ACC112 (cell line): ENCODE results near the gene FSTL4.

Experiments
- H2AFZ ChIP-seq: fragments of 200-600 bp; sonication (generic); one replicate; pipeline ENCODE4 v1.6.0; 2017; ENCODE audit warnings: antibody characterized with exemption, low read length; ENCODE audit not compliant: unreplicated experiment
- H3K27ac ChIP-seq: fragments of 200-600 bp; sonication (generic); 2 replicates; pipeline ENCODE4 v1.5.1; 2014; ENCODE audit warnings: low read depth, mild to moderate bottlenecking, antibody characterized with exemption, low read length, moderate library complexity
- H3K27me3 ChIP-seq: fragments of 200-600 bp; sonication (generic); 2 replicates; pipeline ENCODE4 v1.6.1; 2014; ENCODE audit warnings: mild to moderate bottlenecking, antibody characterized with exemption, low read length, moderate library complexity, mixed read lengths; ENCODE audit not compliant: insufficient read depth
- H3K36me3 ChIP-seq: fragments of 200-600 bp; sonication (generic); 2 replicates; pipeline ENCODE4 v1.6.1; 2016; ENCODE audit warnings: mild to moderate bottlenecking, antibody characterized with exemption, low read length, moderate library complexity, mixed read lengths; ENCODE audit not compliant: insufficient read depth
- H3K4me1 ChIP-seq: fragments of 200-600 bp; sonication (generic); one replicate; pipeline ENCODE4 v1.6.1; 2016; ENCODE audit warnings: low read length, mixed read lengths; ENCODE audit not compliant: insufficient read depth, unreplicated experiment, control insufficient read depth
- H3K4me3 ChIP-seq: fragments of 200-600 bp; sonication (generic); 2 replicates; pipeline ENCODE4 v1.5.1; 2014; ENCODE audit warnings: mild to moderate bottlenecking, low read depth, low read length
- H3K79me2 ChIP-seq: fragments of 200-600 bp; sonication (generic); one replicate; pipeline ENCODE4 v1.6.0; 2016; ENCODE audit warnings: low read length; ENCODE audit not compliant: control insufficient read depth, unreplicated experiment, insufficient read depth

Gene FSTL4

GRCh38 chr5:133290669-133291240, 321.6 kb downstream of the FSTL4 start:
- Histone ChIP-seq H3K4me1 (no peaks in the 10 kb centered on the region), H2AFZ (no peak overlapping the region), H3K79me2 (no peaks in the 10 kb centered on the region), H3K27ac (no peak overlapping the region), H3K27me3 (peaks cover 18% of the 10 kb centered on the region), H3K36me3 (no peaks in the 10 kb centered on the region), H3K4me3 (no peak overlapping the region)

GRCh38 chr5:133289686-133290367, 322.5 kb downstream of the FSTL4 start:
- no peak overlapping the region for H3K27ac ChIP-seq
- 0 out of 2 replicates have a peak, but pooled peaks cover 11% of the 10 kb centered on the region for H3K27me3 ChIP-seq
- H3K4me1 ChIP-seq, result no peaks in the 10 kb centered on the region

GRCh38 chr5:133287500-133287899, 324.8 kb downstream of the FSTL4 start:
- 0 out of 2 replicates have a peak, but pooled peaks cover 6% of the 10 kb centered on the region for H3K27me3 ChIP-seq
- no peak overlapping the region for H2AFZ ChIP-seq
- H3K4me1 ChIP-seq, result no peaks in the 10 kb centered on the region
- H3K36me3 ChIP-seq, result no peaks in the 10 kb centered on the region
- H3K79me2 ChIP-seq, result no peaks in the 10 kb centered on the region
- H3K4me3 ChIP-seq, result no peak overlapping the region
- no peak overlapping the region for H3K27ac ChIP-seq

More at GRCh38 chr5:133289686-133290367, 322.5 kb downstream of the FSTL4 start:
- no peaks in the 10 kb centered on the region for H3K36me3 ChIP-seq
- H2AFZ ChIP-seq, result no peak overlapping the region
- H3K4me3 ChIP-seq, result no peak overlapping the region
- no peaks in the 10 kb centered on the region for H3K79me2 ChIP-seq

GRCh38 chr5:133286483-133286882, 325.9 kb downstream of the FSTL4 start:
- Histone ChIP-seq H3K27ac (no peak overlapping the region), H3K36me3 (no peaks in the 10 kb centered on the region), H3K27me3 (0 out of 2 replicates have a peak, but pooled peaks cover 10% of the 10 kb centered on the region), H3K4me3 (no peak overlapping the region), H2AFZ (no peak overlapping the region), H3K79me2 (no peaks in the 10 kb centered on the region), H3K4me1 (no peaks in the 10 kb centered on the region)

- Histone ChIP-seq H2AFZ (no peak overlapping the region), H3K27me3 (0 out of 2 replicates have a peak, but pooled peaks cover 10% of the 10 kb centered on the region), H3K36me3 (no peaks in the 10 kb centered on the region), H3K4me3 (no peak overlapping the region), H3K79me2 (no peaks in the 10 kb centered on the region), H3K27ac (no peak overlapping the region), H3K4me1 (no peaks in the 10 kb centered on the region)
Observed at GRCh38 chr5:133285583-133286021, 326.7 kb downstream of the FSTL4 start.

- Histone ChIP-seq H3K4me3 (no peak overlapping the region), H3K4me1 (no peaks in the 10 kb centered on the region), H3K79me2 (no peaks in the 10 kb centered on the region), H3K27me3 (0 out of 2 replicates have a peak, but pooled peaks cover 10% of the 10 kb centered on the region), H3K36me3 (no peaks in the 10 kb centered on the region), H2AFZ (no peak overlapping the region), H3K27ac (no peak overlapping the region)
Observed at GRCh38 chr5:133284306-133284705, 328.0 kb downstream of the FSTL4 start.

GRCh38 chr5:133278317-133278716, 334.0 kb downstream of the FSTL4 start:
- H3K4me1 ChIP-seq, result no peaks in the 10 kb centered on the region
- H3K27ac ChIP-seq, result no peak overlapping the region
- 0 out of 2 replicates have a peak, but pooled peaks cover 4% of the 10 kb centered on the region for H3K27me3 ChIP-seq
- H3K4me3 ChIP-seq, result no peak overlapping the region
- H3K79me2 ChIP-seq, result no peaks in the 10 kb centered on the region
- H3K36me3 ChIP-seq, result no peaks in the 10 kb centered on the region
- no peak overlapping the region for H2AFZ ChIP-seq

- 0 out of 2 replicates have a peak, but pooled peaks cover 4% of the 10 kb centered on the region for H3K27me3 ChIP-seq
- H3K4me3 ChIP-seq, result no peak overlapping the region
- no peaks in the 10 kb centered on the region for H3K79me2 ChIP-seq
- no peaks in the 10 kb centered on the region for H3K4me1 ChIP-seq
- H3K27ac ChIP-seq, result no peak overlapping the region
- no peaks in the 10 kb centered on the region for H3K36me3 ChIP-seq
- no peak overlapping the region for H2AFZ ChIP-seq
Observed at GRCh38 chr5:133277744-133278143, 334.6 kb downstream of the FSTL4 start.

- no peak overlapping the region for H3K27ac ChIP-seq
- H3K79me2 ChIP-seq, result no peaks in the 10 kb centered on the region
- no peak overlapping the region for H2AFZ ChIP-seq
- no peaks in the 10 kb centered on the region for H3K4me1 ChIP-seq
- H3K4me3 ChIP-seq, result no peak overlapping the region
- peaks cover 11% of the 10 kb centered on the region; the same call in 1 of the 2 replicates for H3K27me3 ChIP-seq
- H3K36me3 ChIP-seq, result no peaks in the 10 kb centered on the region
Observed at GRCh38 chr5:133276171-133276570, 336.2 kb downstream of the FSTL4 start.

GRCh38 chr5:133275631-133276030, 336.7 kb downstream of the FSTL4 start:
- H3K79me2 ChIP-seq, result no peaks in the 10 kb centered on the region
- H3K4me1 ChIP-seq, result no peaks in the 10 kb centered on the region
- H3K4me3 ChIP-seq, result no peak overlapping the region

GRCh38 chr5:133274597-133274935, 337.8 kb downstream of the FSTL4 start:
- Histone ChIP-seq H3K4me1 (no peaks in the 10 kb centered on the region), H2AFZ (no peak overlapping the region), H3K27ac (no peak overlapping the region), H3K4me3 (no peak overlapping the region), H3K79me2 (no peaks in the 10 kb centered on the region), H3K36me3 (no peaks in the 10 kb centered on the region), H3K27me3 (peaks cover 27% of the 10 kb centered on the region; the same call in 1 of the 2 replicates)

More at GRCh38 chr5:133275631-133276030, 336.7 kb downstream of the FSTL4 start:
- Histone ChIP-seq H2AFZ (no peak overlapping the region), H3K27ac (no peak overlapping the region), H3K36me3 (no peaks in the 10 kb centered on the region), H3K27me3 (peaks cover 17% of the 10 kb centered on the region; the same call in 1 of the 2 replicates)
